Esophagus muscularis mucosa (tissue), 4 donors: Measurements from ENCODE around the gene MITF. TPM values are rescaled to one million over a fixed set of nuclear protein-coding genes. Genes with fewer than 3 reads are reported as not detected.
A peak's percentile ranks its signal among the peaks of the same experiment; 100 is the strongest.

Experiments
- DNase-seq: peaks from one replicate; pipeline ENCODE4 v3.0.0-alpha.2; 2017; ENCODE audit errors: extremely low spot score
- H3K27ac ChIP-seq, 4 donors: fragments of 200-600 bp; sonication (generic); replicated peaks in 1 of 4; 1 replicate in 3 of 4; 2 replicates in 1 of 4; pipeline ENCODE4 v1.5.1; 2016 to 2019; ENCODE audit warnings: mild to moderate bottlenecking in 1 of 4
- H3K27me3 ChIP-seq, 4 donors: fragments of 200-600 bp; sonication (generic); one replicate each; pipeline versions ENCODE4 v1.5.1 to v1.6.0; 2016 to 2019
- H3K36me3 ChIP-seq, 4 donors: fragments of 200-600 bp; sonication (generic); one replicate each; pipeline ENCODE4 v1.5.1; 2016 to 2019
- H3K4me1 ChIP-seq, 4 donors: fragments of 200-600 bp; sonication (generic); one replicate each; pipeline ENCODE4 v1.5.1; 2016 to 2019
- H3K4me3 ChIP-seq, 4 donors: fragments of 200-600 bp; sonication (generic); 1 replicate in 2 of 4; 2 replicates in 2 of 4; pipeline ENCODE4 v1.5.1; 2016 to 2019; ENCODE audit warnings: mild to moderate bottlenecking in 4 of 4, moderate library complexity in 1 of 4
- H3K9me3 ChIP-seq, 4 donors: fragments of 200-600 bp; sonication (generic); 1 replicate in 3 of 4; 2 replicates in 1 of 4; pipeline ENCODE4 v1.5.1; 2016 to 2019
- EP300 ChIP-seq: sonication (generic); formaldehyde crosslinking; IDR thresholded peaks from one replicate; pipeline ENCODE4 v1.6.1; 2017; ENCODE audit warnings: antibody characterized with exemption
- POLR2A ChIP-seq: fragments of 450-650 bp; IDR thresholded peaks from one replicate; pipeline ENCODE4 v1.6.1; 2017; ENCODE audit warnings: antibody characterized with exemption, moderate library complexity, mild to moderate bottlenecking, low read depth
- POLR2AphosphoS5 ChIP-seq, 2 donors: sonication (generic); formaldehyde crosslinking; IDR thresholded peaks; one replicate each; pipeline ENCODE4 v1.6.1; 2017; ENCODE audit warnings: antibody characterized with exemption in 2 of 2
- WGBS: methylation state at CpG from one replicate; pipeline ENCODE4 v1.1.5; 2018; 5-methylcytosine and 5-hydroxymethylcytosine counted together
- intact Hi-C: fragments of 100-400 bp; cut with DNase I; formaldehyde crosslinking; loops from one replicate; pipeline ENCODE4 v1.15.1; 2023
- total RNA-seq, 4 donors: library from RNA; depleted of rRNA; stranded (reverse); fragments of >200 nt; gene quantifications; one replicate each; pipeline versions ENCODE4 v1.1.0 to v1.2.1, GENCODE V29; 2016
- TF ChIP-seq, protein P1 (sequence below), 3 experiments: fragments of 200-600 bp in 2 of 3; fragments of 450-650 bp in 1 of 3; sonication (generic) in 2 of 3; IDR thresholded peaks; one replicate each; pipeline ENCODE4 v1.5.1; 2017 to 2019; ENCODE audit warnings: antibody characterized with exemption in 3 of 3, mild to moderate bottlenecking in 2 of 3, moderate library complexity in 1 of 3

Gene MITF
- total RNA-seq, 4 donors from 2014 or later = 68.1 to 141 (median 81.2) TPM

DNA sequence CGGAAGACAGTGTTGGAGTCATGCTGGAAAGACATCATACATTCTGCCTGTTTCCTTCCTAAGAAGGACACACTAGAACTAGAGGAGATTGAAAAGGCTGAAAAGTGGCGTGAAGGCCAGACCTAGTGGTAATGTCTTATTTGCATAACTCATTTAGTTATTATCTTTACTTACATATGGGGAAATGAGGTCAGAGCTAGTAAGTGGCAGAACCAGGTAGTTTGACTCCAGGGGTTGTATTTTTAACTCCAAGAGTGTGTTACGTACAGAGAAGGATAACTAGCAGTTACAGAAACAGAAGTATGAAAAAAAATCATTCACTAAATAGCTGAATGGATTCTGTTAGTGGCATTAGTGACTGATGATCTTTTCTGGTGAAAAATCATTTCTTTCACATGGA, 108.0 kb downstream of the MITF start:
- no peaks in the 10 kb centered on the region for H3K9me3 ChIP-seq
- peaks cover 27 to 56% (median 38%) of the 10 kb centered on the region in 4 donors for H3K4me1 ChIP-seq
- H3K27ac ChIP-seq = peak overlapping the region; percentile 1 to 52 (median 12)
- H3K27me3 ChIP-seq = no peaks in the 10 kb centered on the region
- intact Hi-C loops = no loop called here
- TF ChIP-seq POLR2A = no peak
- no peak for TF ChIP-seq POLR2AphosphoS5 (IDR thresholded peaks at IDR 0.05)
- TF ChIP-seq, protein P1, sequence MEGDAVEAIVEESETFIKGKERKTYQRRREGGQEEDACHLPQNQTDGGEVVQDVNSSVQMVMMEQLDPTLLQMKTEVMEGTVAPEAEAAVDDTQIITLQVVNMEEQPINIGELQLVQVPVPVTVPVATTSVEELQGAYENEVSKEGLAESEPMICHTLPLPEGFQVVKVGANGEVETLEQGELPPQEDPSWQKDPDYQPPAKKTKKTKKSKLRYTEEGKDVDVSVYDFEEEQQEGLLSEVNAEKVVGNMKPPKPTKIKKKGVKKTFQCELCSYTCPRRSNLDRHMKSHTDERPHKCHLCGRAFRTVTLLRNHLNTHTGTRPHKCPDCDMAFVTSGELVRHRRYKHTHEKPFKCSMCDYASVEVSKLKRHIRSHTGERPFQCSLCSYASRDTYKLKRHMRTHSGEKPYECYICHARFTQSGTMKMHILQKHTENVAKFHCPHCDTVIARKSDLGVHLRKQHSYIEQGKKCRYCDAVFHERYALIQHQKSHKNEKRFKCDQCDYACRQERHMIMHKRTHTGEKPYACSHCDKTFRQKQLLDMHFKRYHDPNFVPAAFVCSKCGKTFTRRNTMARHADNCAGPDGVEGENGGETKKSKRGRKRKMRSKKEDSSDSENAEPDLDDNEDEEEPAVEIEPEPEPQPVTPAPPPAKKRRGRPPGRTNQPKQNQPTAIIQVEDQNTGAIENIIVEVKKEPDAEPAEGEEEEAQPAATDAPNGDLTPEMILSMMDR (IDR thresholded peaks at IDR 0.05) = no peak
- TF ChIP-seq EP300 = no peak
- H3K36me3 ChIP-seq = no peaks in the 10 kb centered on the region
- 80% methylated on average over 3 of the region's 3 CpGs for WGBS
- H3K4me3 ChIP-seq = no peak overlapping the region
- DNase-seq = no peak

DNA sequence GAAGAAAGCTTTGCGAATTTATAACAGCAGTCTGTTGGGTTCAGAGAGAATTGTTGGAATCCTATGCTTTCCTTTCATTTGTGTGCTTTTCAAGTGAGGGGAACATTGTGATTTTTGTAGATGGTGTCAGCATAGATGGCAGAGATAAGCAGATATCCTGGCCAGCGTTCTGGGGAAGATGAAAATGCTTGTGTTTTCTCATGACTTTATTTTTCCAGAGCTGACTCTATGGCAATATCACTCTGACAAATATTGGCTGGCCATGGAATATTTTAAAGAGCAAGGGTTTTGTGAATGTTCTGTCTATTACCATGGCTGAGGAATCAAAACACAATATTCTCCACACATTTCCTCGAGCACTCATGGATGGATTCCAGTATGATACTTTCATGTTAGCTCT, 108.8 kb downstream of the MITF start:
- Histone ChIP-seq H3K4me1 (peaks cover 29 to 52% (median 33%) of the 10 kb centered on the region in 4 donors), H3K27me3 (no peaks in the 10 kb centered on the region), H3K36me3 (no peaks in the 10 kb centered on the region), H3K27ac (peak overlapping the region in 3 of 4 donors; percentile 1 to 52 (median 26)), H3K4me3 (no peak overlapping the region), H3K9me3 (no peaks in the 10 kb centered on the region)
- intact Hi-C loops = no loop called here
- TF ChIP-seq, protein P1 (IDR thresholded peaks at IDR 0.05) = no peak
- TF ChIP-seq EP300 = no peak
- no peak for TF ChIP-seq POLR2AphosphoS5 (IDR thresholded peaks at IDR 0.05)
- no peak for TF ChIP-seq POLR2A
- DNase-seq = no peak
- WGBS = 34% methylated on average over 3 of the region's 3 CpGs

DNA sequence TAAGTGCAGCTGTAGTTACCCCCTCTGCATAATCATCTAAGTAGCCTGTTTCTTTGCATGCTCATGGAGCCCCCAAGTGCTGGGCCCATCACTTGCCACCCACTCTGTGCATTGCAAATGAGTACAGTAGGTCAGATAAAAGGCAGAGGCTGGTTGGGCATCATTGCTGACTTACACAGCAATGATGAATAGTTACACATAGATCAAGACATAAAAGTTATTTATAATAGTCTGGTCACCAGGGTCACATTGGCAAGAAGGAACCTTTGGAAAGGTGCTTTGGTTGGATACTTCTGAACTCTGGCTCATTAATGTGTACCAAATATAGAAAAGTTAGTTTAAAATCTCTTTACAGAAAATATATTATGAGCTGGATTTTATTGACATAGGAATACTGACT, 111.6 kb downstream of the MITF start:
- H3K4me1 ChIP-seq = peaks cover 41 to 65% (median 45%) of the 10 kb centered on the region in 4 donors
- no peaks in the 10 kb centered on the region for H3K27me3 ChIP-seq
- no peaks in the 10 kb centered on the region for H3K36me3 ChIP-seq
- DNase-seq = no peak
- TF ChIP-seq POLR2A (no peak), POLR2AphosphoS5 (IDR thresholded peaks at IDR 0.05) (no peak), EP300 (no peak)
- TF ChIP-seq, protein P1 (IDR thresholded peaks at IDR 0.05) = no peak
- H3K4me3 ChIP-seq = no peak overlapping the region
- no peak overlapping the region for H3K27ac ChIP-seq
- no peaks in the 10 kb centered on the region for H3K9me3 ChIP-seq
- intact Hi-C loops = loop anchor here (10.0 kb wide), 1 partner anchor 66 kb away; no protein-coding TSS in a partner anchor

DNA sequence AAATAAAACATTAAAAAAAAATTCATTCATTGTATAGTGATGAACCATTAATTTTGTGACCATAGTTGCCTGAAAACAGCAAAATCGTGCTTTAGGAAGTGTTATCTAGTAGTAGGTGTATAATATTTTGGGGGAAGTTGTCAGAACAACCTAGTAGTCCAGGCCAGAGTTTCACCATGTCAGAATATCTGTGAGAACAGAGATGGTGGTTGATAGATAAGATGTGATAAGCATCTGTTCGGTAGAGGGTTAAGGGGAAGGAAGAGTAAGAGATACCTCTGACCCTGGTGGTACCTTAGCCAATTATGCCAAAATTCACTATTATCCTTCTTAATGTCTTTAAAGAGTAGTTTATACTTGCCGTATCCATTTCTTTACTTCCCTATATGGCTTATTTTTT, 113.8 kb downstream of the MITF start:
- TF ChIP-seq, protein P1 (IDR thresholded peaks at IDR 0.05) = no peak
- no peak for TF ChIP-seq POLR2A
- no peak for TF ChIP-seq POLR2AphosphoS5 (IDR thresholded peaks at IDR 0.05)
- TF ChIP-seq EP300 = no peak
- Histone ChIP-seq H3K9me3 (no peaks in the 10 kb centered on the region), H3K4me3 (no peak overlapping the region), H3K36me3 (no peaks in the 10 kb centered on the region), H3K4me1 (peaks cover 47 to 62% (median 48%) of the 10 kb centered on the region in 4 donors), H3K27me3 (no peaks in the 10 kb centered on the region), H3K27ac (no peak overlapping the region)
- DNase-seq = no peak
- 78% methylated on average over 3 of the region's 3 CpGs for WGBS
- intact Hi-C loops = loop anchor here (10.0 kb wide), 1 partner anchor 68 kb away; no protein-coding TSS in a partner anchor
